Measurements from ENCODE around the gene TRHDE.
A peak's percentile ranks its signal among the peaks of the same experiment; 100 is the strongest.

The TRHDE gene, protein sequence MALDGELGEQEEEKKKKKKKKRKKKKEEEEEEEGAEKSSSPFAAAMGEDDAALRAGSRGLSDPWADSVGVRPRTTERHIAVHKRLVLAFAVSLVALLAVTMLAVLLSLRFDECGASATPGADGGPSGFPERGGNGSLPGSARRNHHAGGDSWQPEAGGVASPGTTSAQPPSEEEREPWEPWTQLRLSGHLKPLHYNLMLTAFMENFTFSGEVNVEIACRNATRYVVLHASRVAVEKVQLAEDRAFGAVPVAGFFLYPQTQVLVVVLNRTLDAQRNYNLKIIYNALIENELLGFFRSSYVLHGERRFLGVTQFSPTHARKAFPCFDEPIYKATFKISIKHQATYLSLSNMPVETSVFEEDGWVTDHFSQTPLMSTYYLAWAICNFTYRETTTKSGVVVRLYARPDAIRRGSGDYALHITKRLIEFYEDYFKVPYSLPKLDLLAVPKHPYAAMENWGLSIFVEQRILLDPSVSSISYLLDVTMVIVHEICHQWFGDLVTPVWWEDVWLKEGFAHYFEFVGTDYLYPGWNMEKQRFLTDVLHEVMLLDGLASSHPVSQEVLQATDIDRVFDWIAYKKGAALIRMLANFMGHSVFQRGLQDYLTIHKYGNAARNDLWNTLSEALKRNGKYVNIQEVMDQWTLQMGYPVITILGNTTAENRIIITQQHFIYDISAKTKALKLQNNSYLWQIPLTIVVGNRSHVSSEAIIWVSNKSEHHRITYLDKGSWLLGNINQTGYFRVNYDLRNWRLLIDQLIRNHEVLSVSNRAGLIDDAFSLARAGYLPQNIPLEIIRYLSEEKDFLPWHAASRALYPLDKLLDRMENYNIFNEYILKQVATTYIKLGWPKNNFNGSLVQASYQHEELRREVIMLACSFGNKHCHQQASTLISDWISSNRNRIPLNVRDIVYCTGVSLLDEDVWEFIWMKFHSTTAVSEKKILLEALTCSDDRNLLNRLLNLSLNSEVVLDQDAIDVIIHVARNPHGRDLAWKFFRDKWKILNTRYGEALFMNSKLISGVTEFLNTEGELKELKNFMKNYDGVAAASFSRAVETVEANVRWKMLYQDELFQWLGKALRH
- total RNA-seq: 0 to 4.0 (median 0.04) reads per million in 17 experiments

DNA sequence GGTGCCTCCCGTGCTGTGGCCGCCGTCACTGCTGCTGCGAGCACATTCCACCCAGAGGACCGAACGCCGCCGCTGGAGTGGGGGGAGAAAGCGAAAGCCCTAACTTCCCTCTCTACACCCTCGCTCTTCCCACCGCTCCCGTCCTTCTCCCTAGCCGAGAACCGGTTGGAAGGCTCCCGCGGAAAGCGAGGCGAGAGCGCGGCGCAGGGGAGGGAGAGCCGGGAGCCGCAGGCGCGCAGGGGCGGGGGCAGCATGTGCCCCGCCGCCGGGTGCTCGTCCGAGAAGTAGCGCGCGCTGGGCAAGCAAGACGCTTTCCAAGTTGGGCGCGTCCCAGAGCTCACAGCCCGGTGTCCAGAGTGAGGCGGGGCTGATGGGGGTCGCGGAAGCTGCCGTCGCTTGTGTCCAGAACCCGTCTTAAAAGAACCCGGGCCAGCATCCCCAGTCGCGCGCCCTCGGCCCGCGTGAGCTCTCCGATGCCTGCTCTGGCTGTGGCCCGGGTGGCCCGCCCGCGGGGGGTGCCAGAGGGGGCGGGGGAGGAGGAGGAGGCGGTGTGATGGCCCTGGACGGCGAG, at the start of gene TRHDE:
TSS of gene TRHDE (plus strand) at position 280 of the 571 bp plus-strand sequence. CDS start at position 554, 274 bp downstream.
- peak in 3 of 4 experiments; percentile 22 to 51 (median 41) for DNase-seq

DNA sequence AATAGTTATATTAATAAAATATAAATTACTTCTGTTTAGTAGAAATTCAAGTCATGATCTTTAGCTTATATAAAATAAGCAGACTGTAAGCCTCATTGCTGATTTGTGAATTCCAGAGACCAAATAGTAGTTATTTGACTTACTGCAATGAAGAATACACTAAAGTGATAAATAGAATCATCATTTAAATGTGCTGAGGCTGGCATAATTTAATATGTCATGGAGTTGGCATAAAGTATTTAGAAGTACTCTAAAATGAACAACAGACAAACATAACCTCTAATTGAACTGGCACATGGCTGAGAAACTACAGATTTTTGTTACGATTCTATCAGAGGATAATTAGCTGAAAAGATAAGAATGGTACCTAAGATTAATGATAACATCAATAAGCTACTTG, 45.7 kb upstream of the TRHDE start:
- no peak for DNase-seq

DNA sequence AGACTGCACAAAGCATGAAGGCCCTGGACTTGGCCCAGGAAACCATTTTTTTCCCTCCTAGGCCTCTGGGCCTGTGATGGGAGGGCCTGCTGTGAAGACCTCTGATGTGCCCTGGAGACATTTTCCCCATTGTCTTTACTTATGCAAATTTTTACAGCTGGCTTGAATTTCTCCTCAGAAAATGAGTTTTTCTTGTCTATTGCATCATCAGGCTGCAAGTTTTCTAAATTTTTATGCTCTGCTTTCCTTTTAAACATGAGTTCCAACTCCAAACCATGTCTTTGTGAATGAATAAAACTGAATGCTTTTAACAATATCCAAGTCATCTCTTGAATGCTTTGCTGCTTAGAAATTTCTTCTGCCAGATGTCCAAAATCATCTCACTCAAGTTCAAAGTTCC, 43.7 kb upstream of the TRHDE start:
- DNase-seq: no peak

DNA sequence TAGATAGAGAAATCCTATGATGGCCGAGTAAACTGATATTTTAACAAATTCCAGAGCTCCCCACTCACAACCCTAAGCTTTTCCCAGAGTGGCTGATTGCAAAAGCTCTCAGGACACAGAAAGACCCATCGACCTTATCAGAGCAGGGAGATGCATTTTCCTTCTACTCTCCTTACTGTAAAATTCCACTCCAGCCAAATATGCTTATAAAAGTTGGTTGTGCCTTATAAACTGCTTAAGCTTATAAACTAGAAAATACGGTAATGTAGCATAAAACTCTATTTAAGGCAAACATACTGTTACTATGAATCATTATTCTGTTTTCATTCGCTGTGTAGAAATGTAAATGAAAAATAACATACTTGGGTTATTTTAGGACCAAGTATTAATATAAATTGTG, 41.6 kb upstream of the TRHDE start:
- DNase-seq: no peak

DNA sequence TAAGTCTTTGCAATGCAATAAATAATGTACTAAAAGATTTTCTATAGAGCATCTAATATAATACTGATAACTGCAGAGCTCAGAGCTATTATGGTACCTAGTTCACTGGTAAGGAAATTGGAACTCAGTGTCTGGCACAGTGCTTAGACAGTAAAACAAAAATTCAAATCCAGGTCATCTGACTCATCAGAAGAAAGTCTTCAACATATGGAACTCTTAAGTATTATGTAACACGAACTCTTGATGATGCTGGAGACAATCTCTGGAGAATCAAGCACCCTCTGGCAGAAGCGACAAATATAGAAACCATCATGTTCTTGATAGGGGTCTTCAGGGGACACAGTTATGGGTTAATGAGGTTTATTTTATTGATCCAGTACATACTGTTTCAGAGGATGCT, 37.3 kb upstream of the TRHDE start:
- no peak for DNase-seq

DNA sequence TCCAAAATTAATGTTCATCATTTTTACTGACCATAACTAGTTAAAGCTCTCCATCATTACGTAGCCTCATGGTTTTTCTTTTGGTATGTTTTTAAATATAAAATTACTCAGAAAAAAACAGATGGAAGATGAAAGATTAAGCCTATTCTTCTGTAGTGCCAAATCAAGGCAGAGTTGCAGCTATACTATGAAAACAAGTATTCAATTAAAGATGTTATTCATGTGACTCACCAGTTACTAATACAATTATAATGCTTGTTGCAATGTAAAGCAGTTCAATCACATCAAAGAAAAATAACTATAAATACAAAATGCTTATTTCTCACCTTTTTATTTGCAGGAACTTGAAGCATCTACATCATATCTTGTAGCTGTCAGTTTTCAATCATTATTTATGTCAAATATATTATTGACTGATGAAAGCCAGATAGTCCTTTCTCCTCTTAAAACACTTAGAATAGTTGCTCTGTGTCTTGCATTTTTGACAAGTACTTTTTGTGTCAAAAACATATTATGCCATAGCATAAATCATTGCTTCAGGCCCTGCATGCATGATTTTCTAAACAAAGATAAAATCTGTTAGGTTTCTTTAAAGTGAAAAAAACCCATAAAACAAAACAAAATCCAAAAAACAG, 36.0 kb upstream of the TRHDE start:
- no peak for DNase-seq

DNA sequence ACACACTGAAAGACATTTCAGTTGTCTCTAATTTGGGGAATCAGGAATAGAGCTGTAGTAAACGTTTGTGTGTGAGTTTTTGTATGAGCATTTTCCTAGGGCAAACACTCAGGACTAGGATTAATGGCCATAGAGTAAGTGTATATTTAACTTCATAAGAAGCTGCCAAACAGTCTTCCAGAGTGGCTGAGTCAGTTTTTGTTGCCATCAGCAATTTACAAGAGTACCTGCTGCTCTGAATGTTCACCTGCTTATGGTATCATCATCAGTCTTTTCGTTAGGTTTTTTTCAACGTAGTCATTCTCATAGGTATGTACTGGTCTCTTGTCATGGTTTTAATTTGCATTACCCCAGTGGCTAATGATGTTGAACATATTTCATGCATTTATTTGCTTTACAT, 30.6 kb upstream of the TRHDE start:
- no peak for DNase-seq

DNA sequence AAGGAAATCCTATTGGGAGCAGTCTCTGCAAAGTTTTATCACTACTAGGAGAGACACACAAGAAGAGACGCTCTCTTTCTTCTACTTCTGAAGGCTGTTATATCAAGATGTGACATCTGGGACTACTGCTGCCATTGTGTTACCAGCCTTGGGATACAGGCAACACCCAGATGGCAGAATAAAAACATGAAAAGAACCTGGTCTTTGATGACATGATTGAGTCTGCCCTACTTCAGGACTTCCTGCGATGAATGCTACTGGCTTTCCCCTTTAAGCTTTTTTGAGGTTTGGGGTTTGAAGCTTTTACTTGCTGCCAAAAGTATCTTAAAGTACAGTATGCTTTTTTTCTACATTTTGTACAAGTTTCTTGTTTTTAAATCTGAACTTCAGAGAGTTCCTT, 29.2 kb upstream of the TRHDE start:
- DNase-seq: no peak

DNA sequence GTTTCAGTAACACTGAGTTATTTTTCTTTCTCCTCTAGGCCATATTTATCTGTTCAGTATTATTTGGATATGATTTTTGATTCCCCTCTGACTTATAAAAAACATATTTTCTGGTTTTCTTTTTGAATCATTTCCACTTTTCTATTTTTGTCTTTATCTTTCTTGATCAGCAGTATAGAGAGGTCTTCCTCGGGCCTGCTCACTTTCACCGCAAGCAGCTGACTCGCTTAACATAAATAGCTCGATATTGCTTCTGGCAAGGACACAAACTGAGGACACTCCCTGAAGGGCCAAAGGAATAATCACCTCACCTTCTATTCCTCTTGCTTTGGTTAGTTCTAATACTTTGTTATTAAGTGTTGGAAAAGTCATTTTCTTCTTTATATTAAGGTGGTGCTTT, 25.8 kb upstream of the TRHDE start:
- DNase-seq: no peak

DNA sequence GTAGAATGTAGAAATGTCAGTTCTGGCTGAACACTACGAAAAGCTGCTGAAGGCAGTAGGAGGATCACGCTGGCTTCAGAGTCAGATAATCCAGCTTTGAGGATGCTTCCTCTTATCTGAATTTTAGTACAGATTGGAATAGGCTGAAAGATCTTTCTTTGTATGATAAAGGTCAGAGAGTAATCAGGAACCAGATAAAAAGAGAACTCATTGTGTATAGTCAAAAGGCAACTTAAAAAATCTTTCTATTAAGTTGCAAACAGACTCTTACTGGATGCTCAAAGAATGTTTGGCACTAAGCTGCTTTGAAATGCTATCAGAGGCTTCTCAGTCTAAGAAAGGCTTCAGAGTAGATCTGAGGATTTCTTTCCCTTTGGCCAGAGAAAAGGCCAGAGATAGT, 21.8 kb upstream of the TRHDE start:
- DNase-seq: no peak

DNA sequence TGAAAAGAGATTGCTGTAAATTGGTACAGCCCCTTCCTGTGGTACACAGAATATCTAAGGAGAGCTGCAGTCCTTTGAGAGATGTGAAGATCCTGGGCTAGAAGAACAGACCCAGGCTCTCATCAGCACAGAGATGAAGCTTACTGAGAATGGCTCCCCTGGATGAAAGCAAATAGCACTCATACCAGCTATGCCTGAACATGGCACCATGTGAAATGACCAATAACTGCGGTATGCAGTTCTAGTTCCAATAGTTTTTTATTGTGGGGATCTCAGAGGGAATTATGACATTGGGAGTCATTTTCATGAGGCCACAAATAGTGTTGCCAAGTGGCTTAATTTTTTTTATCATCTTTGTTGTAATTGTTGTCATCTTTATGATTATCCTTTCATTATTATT, 15.4 kb upstream of the TRHDE start:
- no peak for DNase-seq

DNA sequence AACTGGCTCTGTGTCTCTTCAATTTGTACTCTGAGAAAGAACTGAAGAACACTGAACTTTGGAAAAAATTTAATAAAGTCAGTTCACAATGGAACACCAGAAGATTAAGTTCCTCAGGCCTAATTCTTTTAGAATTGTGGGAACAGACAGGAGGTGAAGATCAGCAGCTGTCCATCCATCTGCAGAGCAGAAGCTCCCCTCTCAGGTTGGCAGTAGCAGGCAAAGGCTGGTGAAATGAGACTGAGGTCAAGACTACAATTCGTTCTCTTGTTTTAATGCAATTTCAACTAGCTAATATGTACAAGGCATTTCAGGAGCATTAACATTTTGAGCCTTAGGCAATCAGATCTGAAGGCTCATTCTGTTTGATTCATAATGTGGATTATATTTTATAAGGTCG, 10.3 kb upstream of the TRHDE start:
- no peak for DNase-seq

DNA sequence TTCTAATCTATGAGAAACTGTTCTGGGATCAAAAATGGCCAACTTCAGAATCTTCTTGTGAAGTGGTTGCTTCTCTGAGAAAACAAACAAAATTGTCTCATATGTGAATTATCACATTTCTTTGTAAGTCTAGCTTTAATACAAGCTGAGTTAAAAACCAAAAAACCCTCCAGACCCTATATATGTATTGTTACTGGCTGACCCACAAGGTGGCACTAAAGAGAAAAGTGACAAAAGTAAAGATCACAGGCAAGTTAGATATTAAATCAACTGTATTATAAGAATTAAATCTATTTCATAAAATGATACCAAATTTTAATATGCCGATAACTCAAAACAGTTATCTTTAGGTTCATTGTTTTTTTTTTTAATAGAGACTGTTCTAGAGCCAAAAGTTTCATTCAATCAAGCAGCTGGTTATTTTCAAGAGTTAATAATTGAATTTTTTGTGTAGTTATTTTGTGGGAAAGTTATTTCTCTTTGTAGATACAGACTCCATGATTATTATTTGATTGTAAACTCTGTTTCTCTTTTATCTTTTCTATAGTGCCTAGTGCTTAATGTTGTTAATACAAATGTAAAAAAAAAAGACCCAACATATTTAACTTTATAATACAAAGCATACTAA, 7.5 kb upstream of the TRHDE start:
- DNase-seq: peak in 2 of 4 experiments; percentile 26 to 28

DNA sequence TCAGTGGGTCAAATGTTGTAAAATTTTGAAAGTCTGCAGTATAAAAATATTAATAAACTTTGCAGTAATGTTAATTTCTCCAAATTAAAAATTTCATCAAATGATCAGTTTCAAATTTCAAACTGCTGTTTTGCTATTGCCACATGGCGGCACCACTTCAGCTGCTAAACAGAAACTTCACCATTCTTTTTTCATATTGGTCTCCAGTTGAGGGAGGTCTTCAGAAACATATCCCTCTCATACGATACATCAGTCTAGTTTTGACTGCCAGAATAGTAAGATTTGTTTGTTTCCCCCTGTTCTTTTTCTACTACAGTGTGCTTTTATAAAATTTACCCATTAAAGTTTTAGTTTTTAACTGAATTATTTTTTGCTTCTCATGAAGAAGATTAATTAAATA, 4.2 kb upstream of the TRHDE start:
- DNase-seq: no peak

DNA sequence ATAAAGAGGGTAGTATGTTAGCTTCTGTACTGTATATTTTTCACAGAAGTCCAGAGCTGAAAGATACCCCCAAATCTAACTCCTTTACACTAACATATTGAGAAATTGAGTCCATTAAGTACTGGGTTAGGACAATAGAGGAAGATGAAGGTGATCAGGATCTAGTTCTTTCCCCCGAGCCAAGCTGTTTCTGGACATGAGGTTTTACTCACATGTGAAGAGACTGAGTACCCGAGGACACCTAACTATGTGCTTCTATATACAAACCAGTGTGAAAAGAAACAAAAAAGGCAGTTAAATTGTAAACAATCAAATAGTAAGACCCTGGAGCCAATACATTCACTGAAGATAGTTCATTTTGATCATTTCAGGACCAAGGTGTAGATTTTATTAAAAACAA, 3.8 kb upstream of the TRHDE start:
- DNase-seq: no peak

DNA sequence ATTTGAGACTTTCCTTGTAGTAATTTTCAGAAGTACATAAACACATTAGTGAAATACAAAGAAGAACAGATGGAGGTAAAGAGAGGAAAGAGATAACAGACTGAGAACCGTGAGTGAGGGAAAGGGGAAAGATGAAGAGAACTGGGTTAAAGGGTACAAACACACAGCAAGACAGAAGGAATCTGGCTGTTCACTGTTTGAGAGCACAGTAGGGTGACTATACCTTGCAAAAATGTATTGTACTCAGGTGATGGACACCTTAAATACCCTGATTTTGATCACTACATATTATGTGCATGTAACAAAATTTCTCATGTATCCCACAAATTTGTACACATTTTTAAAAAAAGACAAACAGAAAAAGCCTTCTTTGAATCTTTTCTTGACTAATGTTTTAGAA, 2.7 kb upstream of the TRHDE start:
- DNase-seq: no peak

DNA sequence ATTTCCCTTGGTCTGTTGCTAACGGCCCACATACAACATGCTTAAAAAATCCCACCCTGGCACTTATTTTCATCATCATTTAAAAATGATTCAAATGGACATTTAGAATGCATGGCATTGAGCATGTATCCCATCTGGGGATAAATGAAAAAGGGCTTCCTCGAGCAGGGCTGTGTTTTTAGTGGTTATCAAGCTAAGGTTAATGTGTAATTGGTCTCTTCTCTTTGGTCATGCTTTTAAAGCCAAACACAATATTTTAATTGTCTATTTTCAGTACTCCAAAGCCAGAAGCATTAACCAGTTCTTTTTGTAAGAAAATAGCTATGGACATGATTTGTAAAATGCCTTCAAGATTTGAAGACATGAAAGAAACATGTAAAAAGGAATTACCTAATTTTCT, 1.9 kb upstream of the TRHDE start:
- DNase-seq: no peak

DNA sequence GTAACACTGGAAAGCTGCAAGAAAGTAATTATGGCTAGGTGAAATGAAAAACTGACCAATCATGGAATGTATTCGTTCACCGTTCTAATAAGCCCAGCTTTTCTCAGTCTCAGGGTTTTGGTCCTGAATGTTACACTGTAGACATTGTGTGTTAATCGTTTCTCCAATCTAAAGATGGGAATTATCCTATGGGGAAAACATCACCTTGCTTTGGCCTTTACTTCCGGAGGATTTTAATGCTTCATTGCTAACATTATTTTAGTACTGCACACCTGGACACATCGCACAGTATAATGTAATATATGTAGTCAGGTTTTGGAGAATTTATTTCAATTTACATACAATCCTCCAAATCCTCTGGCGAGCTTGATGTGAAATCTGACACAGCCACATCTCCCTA, 1.2 kb upstream of the TRHDE start:
- DNase-seq: no peak

DNA sequence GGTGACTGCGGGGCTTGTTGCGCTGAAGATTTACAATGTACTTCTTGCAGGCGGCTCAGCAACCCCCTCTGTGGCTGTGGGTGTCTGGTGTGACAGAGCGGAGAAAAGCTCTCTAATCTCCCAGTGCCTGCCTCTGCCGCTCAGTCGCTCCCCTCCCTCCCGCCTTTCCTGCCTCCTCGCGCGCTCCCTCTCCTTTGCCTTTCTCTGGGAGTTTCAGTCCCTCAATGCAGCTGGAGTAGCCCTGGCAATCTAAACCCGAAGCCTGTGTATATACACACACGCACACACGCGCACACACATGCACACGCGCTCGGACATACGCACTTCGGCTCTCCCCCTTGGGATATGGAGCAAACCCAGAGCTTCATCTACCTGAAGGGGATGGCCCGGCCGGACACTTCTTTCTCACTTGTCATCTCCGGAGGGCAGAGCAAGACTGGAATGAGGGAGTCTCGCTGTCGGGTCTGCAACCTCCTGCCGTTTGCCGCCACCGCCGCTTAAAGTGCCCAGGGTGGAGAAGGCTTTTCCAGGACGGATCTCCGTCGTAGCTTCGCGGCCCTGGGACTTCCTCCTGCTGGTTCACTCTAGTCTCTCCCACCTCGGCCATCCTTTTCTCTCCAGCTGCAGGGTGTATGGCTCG, 599 bp upstream of the TRHDE start:
- DNase-seq: no peak

DNA sequence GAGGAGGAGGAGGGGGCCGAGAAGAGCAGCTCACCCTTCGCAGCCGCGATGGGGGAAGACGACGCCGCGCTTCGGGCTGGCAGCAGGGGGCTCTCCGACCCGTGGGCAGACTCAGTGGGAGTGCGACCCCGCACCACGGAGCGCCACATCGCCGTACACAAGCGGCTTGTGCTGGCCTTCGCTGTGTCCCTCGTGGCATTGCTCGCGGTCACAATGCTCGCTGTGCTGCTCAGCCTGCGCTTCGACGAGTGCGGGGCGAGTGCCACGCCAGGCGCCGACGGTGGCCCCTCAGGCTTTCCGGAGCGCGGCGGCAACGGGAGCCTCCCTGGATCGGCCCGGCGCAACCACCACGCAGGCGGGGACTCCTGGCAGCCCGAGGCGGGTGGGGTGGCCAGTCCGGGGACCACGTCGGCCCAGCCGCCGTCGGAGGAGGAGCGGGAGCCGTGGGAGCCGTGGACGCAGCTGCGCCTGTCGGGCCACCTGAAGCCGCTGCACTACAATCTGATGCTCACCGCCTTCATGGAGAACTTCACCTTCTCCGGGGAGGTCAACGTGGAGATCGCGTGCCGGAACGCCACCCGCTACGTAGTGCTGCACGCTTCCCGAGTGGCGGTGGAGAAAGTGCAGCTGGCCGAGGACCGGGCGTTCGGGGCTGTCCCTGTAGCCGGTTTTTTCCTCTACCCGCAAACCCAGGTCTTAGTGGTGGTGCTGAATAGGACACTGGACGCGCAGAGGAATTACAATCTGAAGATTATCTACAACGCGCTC, 745 bp downstream of the TRHDE start:
- DNase-seq: peak in 2 of 4 experiments; percentile 1 to 5

DNA sequence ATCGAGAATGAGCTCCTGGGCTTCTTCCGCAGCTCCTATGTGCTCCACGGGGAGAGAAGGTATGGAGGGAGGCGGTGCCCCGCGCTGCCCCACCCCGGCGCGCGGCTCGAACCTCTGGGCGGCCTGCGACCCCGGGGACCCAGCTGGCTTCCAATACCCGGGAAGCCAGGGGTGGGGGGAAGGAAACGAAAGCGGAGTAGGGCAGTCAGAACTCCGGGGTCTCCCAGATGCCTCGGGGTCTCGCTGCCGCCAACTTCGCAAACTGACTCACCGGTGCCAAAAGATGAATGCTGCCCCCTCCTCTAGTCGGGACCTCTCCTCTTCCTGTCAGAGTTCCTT, 1.3 kb downstream of the TRHDE start:
- no peak for DNase-seq
